SK-N-MC (cell line): ENCODE measurements around the gene ZER1.

ENCODE experiments used
- DNase-seq: peaks from one replicate; pipeline ENCODE4 v3.0.0-alpha.2; 2011; ENCODE audit warnings: low read depth, low spot score
- H3K27ac ChIP-seq: fragments of 200-600 bp; sonication (generic); 2 replicates; pipeline ENCODE4 v1.5.1; 2016; ENCODE audit warnings: mixed run types
- H3K36me3 ChIP-seq: fragments of 200-600 bp; sonication (generic); 2 replicates; pipeline ENCODE4 v1.6.1; 2017; ENCODE audit warnings: antibody characterized with exemption, low read length, mixed read lengths; ENCODE audit not compliant: insufficient read depth
- H3K4me3 ChIP-seq: fragments of 200-600 bp; sonication (generic); 2 replicates; pipeline ENCODE4 v1.5.1; 2016
- H3K9ac ChIP-seq: fragments of 200-600 bp; sonication (generic); 2 replicates; pipeline ENCODE4 v1.8.0; 2017; ENCODE audit warnings: mixed run types, mixed read lengths; ENCODE audit not compliant: insufficient read length
- H3K9me3 ChIP-seq: fragments of 200-600 bp; sonication (generic); 2 replicates; pipeline ENCODE4 v1.6.1; 2017; ENCODE audit warnings: low read depth, mild to moderate bottlenecking, antibody characterized with exemption, low read length, moderate library complexity, mixed read lengths
- EZH2 ChIP-seq: fragments of 200-600 bp; sonication (generic); IDR thresholded peaks from one replicate; pipeline ENCODE4 v1.6.1; 2017; ENCODE audit warnings: antibody characterized with exemption
- FOXP2 ChIP-seq: optimal IDR thresholded peaks from 2 replicates; pipeline ENCODE3; 2011; ENCODE audit warnings: mild to moderate bottlenecking, moderate library complexity; ENCODE audit not compliant: insufficient read depth; ENCODE audit errors: extremely low read length, control extremely low read depth
- POLR2AphosphoS5 ChIP-seq: IDR thresholded peaks from 2 replicates; pipeline ENCODE4 v1.6.1; 2012; ENCODE audit warnings: mild to moderate bottlenecking, low read depth, low read length, borderline replicate concordance

The ZER1 gene

DNA sequence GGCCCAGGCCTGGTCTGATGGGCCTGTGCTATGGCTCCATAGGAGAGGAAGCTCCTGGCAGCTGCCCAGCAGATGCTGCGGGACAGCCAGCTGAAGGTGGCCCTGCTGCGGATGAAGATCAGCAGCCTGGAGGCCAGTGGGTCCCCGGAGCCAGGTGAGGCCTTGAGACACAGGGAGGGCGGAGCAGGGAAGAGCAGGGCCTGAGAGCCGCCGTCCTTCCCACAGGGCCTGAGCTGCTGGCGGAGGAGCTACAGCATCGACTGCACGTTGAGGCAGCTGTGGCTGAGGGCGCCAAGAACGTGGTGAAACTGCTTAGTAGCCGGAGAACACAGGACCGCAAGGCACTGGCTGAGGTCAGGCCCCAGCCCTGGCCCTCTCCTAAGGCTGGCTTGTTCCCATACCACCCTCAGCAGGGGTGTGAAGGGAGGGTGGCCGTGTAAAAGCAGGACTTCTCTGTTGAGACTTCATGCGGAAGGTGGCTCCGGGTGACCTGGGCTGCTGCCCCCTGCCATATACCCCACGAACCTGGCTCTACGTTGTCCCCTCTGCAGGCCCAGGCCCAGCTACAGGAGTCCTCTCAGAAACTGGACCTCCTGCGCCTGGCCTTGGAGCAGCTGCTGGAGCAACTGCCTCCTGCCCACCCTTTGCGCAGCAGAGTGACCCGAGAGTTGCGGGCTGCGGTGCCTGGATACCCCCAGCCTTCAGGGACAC, 64.9 kb downstream of the ZER1 start:
- Histone ChIP-seq H3K9me3 (no peaks in the 10 kb centered on the region), H3K4me3 (no peak overlapping the region), H3K9ac (no peak overlapping the region), H3K27ac (no peak overlapping the region), H3K36me3 (no peaks in the 10 kb centered on the region)
- no peak for DNase-seq
- TF ChIP-seq EZH2, result no peak
- no peak for TF ChIP-seq POLR2AphosphoS5
- TF ChIP-seq FOXP2, result no peak

DNA sequence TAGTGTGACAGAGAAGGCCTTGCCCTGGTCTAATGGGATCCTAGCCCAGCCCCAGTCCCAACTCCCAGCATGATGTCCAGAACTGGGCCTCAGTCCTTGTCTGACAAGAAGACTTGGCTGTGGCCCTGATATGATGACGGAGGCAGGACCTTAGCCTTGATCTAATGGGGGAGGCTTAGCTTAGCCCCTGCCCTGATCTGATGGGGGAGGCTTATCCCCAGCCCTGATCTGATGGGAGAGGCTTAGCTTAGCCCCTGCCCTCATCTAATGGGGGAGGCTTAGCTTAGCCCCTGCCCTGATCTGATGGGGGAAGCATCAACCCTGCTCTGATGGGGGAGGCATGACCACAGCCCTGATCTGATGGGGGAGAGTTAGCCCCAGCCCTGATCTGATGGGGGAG, 65.7 kb downstream of the ZER1 start:
- no peaks in the 10 kb centered on the region for H3K9me3 ChIP-seq
- no peak overlapping the region for H3K27ac ChIP-seq
- no peak overlapping the region for H3K4me3 ChIP-seq
- H3K36me3 ChIP-seq, result no peaks in the 10 kb centered on the region
- TF ChIP-seq POLR2AphosphoS5 (no peak), EZH2 (no peak), FOXP2 (no peak)
- no peak for DNase-seq
- no peak overlapping the region for H3K9ac ChIP-seq

DNA sequence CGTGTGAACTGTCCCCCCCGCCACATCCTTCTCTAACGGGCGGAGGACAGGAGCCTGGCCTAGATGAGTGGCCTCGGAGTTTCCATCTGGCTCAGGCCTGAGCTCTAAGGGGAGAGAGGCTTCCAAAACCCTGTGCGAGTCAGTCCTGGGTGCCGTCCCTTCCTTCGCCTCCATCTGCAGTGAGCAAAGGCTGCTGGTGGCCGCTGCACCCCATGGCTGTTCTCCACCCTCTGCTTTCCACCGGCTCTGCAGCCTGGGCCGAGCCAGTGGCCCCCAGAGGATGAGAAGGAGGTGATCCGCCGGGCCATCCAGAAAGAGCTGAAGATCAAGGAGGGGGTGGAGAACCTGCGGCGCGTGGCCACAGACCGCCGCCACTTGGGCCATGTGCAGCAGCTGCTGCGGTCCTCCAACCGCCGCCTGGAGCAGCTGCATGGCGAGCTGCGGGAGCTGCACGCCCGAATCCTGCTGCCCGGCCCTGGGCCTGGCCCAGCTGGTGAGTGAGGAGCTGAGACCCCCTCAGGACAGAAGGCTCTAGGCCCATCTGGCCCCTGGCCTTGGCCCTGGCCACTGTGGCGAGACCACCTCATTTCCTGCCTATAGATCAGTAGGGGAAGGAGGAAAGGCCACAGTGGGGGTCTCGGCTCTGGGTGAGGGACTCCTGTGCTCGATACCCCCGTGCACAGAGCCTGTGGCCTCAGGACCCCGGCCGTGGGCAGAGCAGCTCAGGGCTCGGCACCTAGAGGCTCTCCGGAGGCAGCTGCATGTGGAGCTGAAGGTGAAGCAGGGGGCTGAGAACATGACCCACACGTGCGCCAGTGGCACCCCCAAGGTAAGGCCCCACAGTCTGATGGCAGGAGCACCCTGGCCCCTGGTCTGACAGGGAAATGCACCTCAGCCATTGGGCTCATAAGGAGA, 66.4 kb downstream of the ZER1 start:
- Histone ChIP-seq H3K36me3 (no peaks in the 10 kb centered on the region), H3K27ac (no peak overlapping the region), H3K9ac (no peak overlapping the region), H3K4me3 (no peak overlapping the region), H3K9me3 (no peaks in the 10 kb centered on the region)
- TF ChIP-seq FOXP2, result no peak
- no peak for DNase-seq

DNA sequence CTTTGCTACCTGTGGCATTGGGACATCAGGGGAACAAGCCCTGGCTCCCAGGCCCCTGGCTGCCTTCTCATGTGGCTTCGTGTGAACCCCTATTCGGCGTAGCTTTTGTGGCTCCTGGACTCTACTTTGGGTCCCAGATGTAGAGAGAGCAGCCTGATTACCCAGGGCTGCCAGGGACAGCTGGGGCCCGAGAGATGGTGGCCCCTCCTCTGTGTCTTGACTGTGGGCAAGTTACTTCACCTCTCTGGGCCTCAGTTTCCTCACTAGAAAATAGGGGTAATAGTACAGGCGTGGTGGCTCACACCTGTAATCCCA, 67.4 kb downstream of the ZER1 start:
- H3K9me3 ChIP-seq, result no peaks in the 10 kb centered on the region
- TF ChIP-seq EZH2 (no peak), FOXP2 (no peak), POLR2AphosphoS5 (no peak)
- H3K4me3 ChIP-seq, result no peak overlapping the region
- no peaks in the 10 kb centered on the region for H3K36me3 ChIP-seq
- no peak overlapping the region for H3K9ac ChIP-seq
- H3K27ac ChIP-seq, result 0 out of 2 replicates have a peak overlapping the region, but pooled peaks have one; percentile 36
- no peak for DNase-seq

DNA sequence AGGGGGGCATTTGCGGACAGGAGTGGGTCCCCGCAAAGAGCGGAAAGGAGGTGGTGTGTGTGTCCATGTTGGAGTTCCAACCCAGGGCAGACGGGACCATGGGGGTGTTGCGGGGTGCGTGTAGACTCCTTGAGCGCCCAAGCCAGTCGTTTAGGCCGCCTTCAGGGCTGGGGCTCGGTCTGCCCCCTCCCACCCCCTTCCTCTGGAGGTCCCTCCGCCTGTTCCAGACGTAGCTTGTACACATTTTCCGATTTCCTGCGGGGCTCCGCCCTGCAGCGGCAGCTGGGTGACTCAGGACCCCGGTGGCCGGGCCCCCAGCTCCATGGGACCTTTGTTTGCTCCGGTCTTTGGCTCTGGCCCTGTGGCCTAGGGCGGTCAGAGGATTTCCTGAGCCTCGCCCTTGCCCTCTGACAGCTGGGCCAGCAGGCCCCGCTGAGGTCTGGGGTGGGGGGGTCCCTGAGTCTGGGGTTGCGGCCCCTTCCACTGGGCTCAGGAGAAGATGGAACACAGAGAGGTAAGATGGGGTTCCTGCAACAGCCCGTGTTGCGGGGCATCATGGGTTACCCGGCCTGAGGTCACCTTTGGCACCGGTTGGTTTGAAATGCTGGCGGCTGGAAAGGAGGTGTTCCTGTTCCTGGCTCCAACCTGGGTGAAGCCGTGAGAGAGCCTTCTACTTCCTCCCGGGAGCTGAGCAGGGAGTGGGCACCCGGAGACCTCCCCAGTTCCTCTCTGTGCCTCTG, 67.9 kb downstream of the ZER1 start:
- H3K36me3 ChIP-seq, result no peaks in the 10 kb centered on the region
- TF ChIP-seq FOXP2 (no peak), POLR2AphosphoS5 (no peak), EZH2 (no peak)
- DNase-seq, result no peak
- peak overlapping the region; percentile 91 for H3K4me3 ChIP-seq
- H3K9ac ChIP-seq, result peak overlapping the region; percentile 85
- H3K9me3 ChIP-seq, result no peaks in the 10 kb centered on the region
- H3K27ac ChIP-seq, result peak overlapping the region; percentile 78; the same call in 1 of the 2 replicates

DNA sequence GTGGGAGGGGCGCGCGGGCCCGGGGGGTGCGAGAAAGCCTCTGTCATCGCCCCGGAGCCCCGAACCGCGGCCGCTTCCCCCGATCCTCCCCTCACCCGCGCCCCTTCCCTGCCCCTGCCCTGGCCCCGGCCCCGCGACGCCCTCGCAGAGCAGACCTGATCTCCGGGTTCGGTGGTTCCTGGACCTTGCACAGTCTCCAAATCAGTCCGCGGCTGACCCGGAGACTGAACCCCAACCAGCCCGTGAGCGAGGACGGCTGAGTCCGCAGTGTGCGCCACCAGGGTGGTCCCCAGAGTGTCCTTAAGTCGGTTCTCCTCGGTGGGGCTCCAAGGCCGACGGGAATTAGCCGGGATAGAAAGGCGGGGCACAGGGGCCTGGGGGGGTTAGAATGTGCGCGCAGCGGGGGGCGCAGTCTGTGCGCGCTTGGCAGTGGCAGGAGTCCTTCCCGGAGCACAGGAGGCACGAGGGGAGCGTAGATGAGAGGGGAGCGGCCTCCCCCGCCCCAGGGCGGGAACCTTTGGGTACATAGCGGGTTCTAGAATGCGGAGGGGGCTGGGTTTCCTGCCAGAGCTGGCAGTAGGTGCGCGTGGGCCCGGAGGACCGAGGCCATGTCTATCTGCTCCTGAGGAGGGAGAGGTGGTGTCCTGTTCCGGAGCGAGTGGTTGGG, 68.6 kb downstream of the ZER1 start:
- H3K9me3 ChIP-seq, result no peaks in the 10 kb centered on the region
- TF ChIP-seq FOXP2, result no peak
- peak; percentile 27; the same call in 1 of the 2 replicates for TF ChIP-seq POLR2AphosphoS5
- peak overlapping the region; percentile 91 for H3K4me3 ChIP-seq
- H3K9ac ChIP-seq, result peak overlapping the region; percentile 85
- no peak for DNase-seq
- H3K27ac ChIP-seq, result peak overlapping the region; percentile 78
- H3K36me3 ChIP-seq, result no peaks in the 10 kb centered on the region

DNA sequence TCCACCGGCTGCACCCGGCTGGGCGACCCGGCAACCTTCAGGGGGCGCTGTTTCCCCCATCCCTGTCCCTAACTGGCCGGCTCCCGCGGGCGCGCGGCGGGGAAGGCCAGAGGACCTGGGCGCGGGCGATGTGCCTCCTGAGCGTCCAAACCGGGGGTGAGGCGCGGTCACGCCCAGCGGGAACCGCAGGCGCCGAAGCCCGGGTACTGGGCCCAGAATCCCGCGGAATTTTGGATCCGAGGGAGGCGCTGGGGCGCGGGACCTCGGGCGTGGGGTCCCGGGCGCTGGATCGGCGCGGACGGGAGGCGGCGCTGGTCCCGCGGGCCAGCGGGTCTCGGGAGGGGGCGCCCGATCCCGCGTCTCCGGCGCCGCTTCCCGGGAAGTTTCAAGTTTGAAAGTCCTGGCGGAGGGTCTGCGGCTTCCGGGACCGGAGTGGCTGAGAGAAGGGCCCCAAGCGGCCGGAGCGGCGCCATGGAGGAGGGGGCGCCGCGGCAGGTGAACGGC, 69.2 kb downstream of the ZER1 start, which contains the start of gene PKN3:
Gene PKN3 (plus strand): TSS at position 59 of the 504 bp plus-strand sequence. CDS start 413 bp downstream, at position 472.
- DNase-seq, result no peak
- TF ChIP-seq FOXP2, result no peak
- TF ChIP-seq POLR2AphosphoS5, result peak; percentile 48
- TF ChIP-seq EZH2, result no peak
- peak within 1 kb of the TSS; percentile 78 for H3K27ac ChIP-seq

More for the DNA sequence above, 69.2 kb downstream of the ZER1 start, which contains the start of gene PKN3:
- Histone ChIP-seq H3K4me3 (peak within 1 kb of the TSS; percentile 91), H3K9me3 (no peaks in the 10 kb centered on the region), H3K9ac (peak within 1 kb of the TSS; percentile 85), H3K36me3 (peaks cover 1% of the 10 kb centered on the region)
